Measurements from ENCODE around the gene DPP8.

- TF ChIP-seq REST (IDR thresholded peaks at IDR 0.05): no peak
- no peak for TF ChIP-seq POLR2A (IDR thresholded peaks at IDR 0.05; ENCODE audit: low read length)
- no peak for TF ChIP-seq CTCF (IDR thresholded peaks at IDR 0.05)
- TF ChIP-seq RFX5 (IDR thresholded peaks at IDR 0.05): no peak
- no peak for TF ChIP-seq MAX (IDR thresholded peaks at IDR 0.05)
- no peak for TF ChIP-seq ZSCAN20 (CRISPR knock-in tag; IDR thresholded peaks at IDR 0.05)
- no peak for TF ChIP-seq E2F6 (IDR thresholded peaks at IDR 0.05; ENCODE audit: borderline replicate concordance, low read depth)
- TF ChIP-seq ATOH8 (CRISPR knock-in tag; IDR thresholded peaks at IDR 0.05; ENCODE audit: low read depth): no peak
- TF ChIP-seq EP300 (IDR thresholded peaks at IDR 0.05): no peak
Observed at GRCh38 chr15:65450556-65450955, 66.9 kb downstream of the DPP8 start.

Measured in A549 (cell line).